GM18868 (cell line): ENCODE results near the gene PDGFC.

Experiments
- ATAC-seq: cut with Tn5 transposase; IDR thresholded peaks from one replicate; pipeline ENCODE4 v1.9.1; 2021; ENCODE audit warnings: mild to moderate bottlenecking, moderate library complexity; ENCODE audit not compliant: unreplicated experiment

The PDGFC gene, protein sequence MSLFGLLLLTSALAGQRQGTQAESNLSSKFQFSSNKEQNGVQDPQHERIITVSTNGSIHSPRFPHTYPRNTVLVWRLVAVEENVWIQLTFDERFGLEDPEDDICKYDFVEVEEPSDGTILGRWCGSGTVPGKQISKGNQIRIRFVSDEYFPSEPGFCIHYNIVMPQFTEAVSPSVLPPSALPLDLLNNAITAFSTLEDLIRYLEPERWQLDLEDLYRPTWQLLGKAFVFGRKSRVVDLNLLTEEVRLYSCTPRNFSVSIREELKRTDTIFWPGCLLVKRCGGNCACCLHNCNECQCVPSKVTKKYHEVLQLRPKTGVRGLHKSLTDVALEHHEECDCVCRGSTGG

DNA sequence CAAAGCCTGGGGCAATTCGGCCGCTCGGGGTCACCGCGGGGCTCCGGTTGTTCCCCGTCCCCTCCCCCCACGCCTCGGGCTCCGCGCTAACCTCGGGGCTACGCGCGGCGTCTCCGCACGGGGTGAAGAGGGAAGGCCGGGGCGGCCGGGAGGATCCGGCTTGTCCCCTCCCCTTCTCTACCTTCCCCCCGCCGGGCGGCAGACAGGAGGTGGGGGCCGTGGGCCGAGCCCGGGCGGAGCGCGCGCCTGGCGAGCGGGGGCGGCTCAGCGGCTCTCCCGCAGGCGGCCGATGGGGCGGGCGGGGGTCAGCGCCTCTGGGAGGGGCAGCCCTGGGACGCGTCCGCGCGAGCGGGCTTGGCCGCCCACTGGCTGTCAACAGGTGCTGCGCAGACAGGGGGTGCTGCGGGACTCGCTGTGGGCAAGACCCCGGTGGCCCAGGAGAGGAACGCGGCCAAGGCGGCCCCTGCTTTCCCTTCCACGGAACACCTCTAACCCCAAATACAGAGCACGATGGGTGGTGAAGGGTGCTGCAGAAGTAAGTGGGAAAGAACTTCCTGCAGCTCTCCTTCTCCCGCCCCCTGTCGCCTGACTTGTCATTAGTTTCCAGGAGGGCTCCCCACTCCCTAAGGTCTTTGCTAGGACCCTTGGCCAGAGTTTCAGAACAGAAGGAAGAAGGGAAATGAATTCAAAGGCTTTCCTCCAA lies at the start of gene PDGFC:
Gene PDGFC, minus strand, starts transcription at position 124 of the 703 bp plus-strand sequence. CDS start 896 bp downstream, outside the sequence.
- ATAC-seq = peak; percentile 45

DNA sequence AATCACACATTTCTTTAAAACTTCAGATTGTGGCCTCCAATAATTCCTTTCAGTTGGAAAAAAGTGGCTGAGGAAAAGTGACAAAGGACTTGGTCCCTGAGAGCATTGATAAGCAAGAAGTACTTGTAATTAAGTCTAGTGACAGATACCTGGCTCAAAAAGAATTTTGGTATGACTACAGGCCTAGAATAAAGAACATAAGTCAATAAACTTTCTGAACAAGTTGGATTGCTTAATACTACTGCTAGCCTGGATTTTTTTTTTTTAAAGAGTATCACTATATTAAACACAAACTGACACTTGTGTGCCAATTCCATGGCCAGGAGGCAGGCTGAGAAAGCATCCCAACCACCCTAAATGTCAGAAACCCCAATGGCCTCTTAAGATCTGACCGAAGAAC lies 49.3 kb upstream of the PDGFC start:
- no peak for ATAC-seq

DNA sequence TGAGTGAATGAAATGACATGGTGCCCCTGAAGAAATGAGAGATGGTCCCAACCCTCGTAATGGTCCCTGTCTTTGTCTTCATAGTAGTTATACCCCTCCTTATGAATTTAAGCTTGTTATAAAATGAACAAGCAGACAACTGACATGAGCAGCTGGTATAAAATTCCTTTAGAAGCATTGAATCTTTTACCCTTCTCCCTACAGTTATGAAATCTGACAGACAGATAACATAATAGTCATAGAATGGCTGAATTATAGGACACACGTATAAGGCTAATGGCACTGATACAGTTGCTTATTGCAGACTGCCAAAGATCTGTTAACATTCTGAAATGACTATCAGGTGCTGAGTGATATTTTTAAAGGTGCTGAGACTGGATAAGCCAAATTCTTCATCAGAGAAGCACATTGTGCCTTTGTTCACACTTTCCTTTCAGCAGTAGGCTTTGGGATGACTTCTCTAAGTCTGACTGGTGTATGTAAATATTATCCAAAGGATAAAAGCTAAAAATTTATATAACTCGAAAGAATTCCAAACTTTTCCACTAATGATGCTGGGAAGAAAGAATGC lies 47.4 kb upstream of the PDGFC start:
- ATAC-seq = no peak

DNA sequence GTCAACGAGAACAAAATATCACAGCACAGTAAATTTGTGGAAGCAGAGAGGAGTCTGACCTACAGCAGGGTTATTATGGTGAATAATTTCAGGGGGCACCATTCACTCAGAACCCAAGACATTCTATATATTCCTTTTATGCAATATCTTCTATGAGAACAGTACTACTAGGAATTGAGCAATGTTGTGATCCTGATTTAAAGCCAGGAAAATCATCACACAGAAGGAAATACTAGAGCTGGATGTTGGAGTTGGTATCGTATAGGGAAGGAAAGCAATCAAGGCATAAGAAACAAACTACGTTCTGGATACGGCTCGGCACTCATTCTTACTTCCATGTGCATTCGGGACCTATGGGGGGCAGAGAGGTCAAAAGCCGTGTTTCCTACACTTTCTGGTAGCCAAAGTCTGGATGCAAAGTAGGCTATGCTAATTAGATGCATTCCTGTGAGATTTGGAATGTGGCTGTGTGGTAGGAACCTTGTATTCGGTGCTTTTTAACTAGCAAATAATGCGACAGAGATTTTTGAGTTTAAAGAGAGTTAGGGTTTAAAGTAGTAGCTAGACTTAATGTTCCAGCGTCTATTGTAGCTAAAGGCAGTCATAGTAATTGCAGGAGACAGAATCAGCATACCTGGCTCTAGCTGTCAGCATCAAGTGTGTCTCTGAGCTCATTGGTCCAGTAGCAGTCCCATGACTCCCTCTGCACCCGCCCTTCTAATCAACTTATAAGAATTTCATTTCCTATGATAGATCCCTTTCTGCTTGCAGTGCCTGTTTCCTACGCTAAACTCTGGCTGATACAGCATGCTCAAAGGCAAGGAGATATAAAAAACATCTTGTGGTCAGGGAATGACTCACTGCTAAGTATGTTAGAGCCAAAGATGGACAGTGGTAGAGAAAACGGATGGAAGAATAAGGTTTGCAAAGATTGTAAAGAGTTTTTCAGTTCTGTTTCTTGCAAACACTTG lies 43.3 kb upstream of the PDGFC start:
- ATAC-seq = peak; percentile 86

DNA sequence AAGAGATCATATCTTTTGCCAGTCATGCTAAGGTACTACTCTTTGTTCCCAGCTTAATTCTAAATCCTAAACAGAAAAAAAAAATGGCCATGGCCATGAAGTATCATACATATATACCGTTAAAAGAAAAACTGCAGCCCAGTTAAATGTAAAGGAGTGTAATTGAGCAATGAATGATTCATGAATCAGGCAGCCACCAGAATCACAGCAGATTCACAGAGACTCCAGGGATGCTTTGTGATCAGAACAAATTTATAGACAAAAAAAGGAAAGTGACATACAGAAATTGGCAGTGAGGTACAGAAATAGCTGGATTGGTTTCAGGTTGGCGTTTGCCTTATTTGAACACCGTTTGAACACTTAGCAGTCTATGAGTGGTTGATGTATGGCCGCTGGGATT lies 42.1 kb upstream of the PDGFC start:
- no peak for ATAC-seq

DNA sequence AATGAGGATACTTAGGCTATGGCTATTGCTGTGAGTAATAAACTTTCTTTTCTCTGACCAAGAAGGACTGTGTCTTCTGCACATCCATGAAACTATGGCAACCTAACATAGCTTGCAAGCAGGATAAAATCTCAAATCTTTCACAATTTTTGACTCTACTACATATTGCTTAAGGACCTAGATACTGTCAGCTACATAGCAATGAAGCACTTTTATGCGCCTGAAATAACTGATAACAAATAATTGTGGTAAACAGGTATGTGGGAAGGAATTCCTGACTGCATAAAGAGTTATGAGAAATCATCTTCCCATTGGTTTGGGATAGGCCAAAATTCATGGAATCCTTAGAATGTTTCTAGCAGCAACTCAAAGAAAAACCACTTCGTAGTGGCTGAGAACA lies 41.2 kb upstream of the PDGFC start:
- no peak for ATAC-seq

DNA sequence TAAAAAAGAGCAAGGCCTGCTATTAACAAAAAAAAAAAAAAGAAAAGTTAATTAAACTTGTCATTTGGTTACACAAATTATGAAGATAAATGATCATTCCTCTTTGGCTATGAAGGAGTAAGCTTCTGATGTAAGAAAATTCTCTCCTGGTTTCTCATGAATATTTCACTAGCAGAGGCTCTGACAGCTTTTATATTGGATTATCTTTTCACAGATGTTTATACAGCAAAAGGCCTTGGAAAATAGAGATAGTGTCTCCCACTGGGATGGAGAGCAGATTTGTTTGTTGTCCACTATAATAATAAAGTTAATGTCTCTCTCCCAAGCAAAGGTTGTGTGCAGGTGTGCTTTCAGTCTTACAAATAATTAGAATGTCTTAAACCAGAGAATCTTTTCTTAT lies 40.7 kb upstream of the PDGFC start:
- ATAC-seq = no peak

DNA sequence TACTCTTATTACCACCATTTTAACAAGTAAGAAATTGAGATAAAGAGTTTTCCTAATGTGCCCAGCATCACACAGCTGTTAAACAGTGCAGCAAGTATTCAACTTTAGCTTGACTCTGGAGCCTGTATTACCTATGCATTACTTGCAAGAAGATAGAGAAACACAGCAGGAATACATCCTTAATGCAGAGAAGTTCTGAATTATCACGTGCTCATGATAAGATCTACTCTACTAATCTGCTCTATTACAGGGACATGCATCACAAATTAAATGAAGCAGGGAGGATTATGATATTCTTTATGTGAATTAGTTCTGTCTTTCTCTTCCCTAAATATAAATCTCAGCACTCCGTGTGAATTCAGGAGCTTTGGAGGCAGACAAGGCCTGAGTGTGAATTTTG lies 39.0 kb upstream of the PDGFC start:
- ATAC-seq = no peak

DNA sequence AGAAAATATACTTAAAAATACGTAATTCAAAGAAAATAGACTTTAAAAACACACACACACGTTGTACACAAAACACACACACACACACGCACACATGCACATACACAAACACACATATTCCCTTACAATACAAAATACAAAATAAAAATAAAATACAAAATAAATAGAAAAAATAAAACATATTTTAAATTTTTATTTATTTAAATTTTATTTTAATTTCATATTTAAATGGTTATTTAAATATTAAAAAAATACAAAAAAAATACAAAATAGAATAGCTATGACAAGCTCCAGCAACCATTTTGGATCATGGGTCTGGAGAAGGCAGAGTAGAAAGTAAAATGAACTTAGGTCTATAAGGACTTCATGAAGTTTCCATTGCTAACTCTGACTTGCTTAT lies 34.2 kb upstream of the PDGFC start:
- no peak for ATAC-seq

DNA sequence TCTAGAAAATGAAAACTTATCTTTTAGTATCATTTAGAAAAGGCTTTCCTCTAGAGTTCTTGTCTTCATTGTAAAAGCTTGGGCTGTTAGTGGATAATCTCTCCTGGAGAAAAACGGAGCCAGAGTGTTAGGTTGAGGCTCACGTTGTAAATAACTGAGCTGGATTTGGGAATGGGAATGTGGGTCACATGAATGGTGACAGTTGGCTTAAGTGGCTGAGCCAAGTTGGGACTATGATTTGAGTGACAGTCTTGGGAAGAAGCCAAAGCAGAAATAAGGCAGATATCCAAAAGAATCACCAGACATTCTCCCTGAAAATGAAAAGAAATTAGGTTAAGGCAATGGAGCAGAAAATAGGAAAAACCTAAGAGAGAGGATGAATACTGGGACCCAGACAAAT lies 33.6 kb upstream of the PDGFC start:
- ATAC-seq = no peak

DNA sequence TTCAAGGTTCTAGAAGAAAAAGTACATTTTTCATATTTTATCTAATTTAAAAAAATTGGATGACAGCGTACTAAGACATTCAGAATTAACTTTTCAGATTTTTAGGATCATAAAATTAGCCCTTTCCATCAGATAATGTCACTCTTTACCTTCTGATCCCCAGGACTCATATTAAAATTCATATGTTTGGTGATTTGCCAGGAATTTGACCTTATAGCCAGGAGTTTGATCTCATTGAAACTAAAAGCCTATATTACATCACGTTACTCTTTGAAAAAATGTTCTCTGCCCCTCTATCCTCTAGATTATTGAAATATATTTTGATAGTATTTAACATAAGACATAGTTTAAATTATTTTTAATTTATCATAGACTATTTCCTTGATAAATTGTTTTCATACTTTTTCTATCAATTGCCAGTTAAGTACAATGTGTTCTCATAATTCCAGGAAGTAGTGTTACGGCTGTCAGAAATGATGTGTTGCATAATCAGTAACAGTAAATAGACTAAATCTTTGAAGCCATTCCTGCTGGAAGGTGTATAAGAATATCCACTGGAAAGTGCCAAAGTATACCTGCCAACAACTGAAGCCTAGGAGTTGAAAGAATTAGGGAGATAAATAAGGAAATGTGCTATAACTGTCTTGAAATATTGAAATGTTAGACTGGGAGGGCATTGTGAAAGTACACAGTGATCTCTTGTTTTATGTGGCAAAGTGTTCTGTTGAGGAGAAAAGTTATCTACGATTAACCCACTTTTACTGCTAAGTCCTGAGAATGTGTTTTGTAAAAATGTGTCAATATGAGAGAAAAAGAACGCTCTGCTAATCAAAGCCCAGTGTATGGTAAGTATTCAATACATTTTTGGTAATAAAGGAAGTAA lies 32.9 kb upstream of the PDGFC start:
- ATAC-seq = no peak

DNA sequence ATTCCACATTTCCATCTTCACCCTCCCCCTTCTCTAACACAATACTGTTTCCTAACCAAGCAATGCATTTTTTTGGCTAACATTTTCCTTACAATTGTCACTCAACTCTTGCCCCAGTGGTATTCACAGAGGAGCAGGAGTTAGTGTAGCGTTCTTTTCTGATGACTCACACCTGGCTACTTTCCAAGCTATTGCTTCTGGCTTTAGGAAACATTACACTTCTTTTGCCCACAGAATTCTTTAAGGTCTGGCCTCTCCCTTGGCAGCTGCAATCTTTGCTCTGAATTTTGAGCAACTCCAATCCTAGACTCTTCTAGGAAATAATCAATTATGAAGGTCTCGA lies 27.5 kb upstream of the PDGFC start:
- ATAC-seq = no peak

DNA sequence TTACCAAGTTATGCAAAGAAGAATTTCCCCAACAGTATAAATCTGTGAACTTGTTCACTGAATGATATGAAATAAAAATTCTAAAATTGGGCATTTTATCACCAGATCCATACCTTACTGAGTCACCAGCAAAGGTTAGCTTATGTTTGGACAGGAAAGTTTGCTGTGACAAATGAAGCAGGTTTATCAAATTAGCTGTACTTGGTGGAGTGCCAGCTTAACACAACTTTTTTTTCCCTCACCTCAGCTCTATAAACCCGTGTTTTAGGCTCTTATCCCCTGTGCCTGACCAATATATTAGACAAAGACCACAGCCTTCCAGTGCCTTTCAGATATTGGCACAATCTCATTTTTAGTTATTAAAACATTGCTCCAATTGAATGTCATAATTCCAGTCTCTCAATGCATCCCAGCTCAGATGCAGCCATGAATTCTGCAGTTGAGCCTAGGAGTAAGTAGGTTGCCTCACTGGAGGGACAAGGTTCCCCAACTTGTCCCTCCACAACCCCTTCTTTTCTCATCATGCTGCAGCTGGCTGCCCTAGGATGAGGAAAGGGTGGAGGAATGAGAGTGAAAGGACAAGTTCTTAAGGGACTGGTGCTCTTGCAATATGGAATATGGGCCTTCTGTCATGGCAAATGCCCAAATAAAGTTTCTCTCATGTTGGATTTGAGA lies 27.0 kb upstream of the PDGFC start:
- ATAC-seq = no peak

DNA sequence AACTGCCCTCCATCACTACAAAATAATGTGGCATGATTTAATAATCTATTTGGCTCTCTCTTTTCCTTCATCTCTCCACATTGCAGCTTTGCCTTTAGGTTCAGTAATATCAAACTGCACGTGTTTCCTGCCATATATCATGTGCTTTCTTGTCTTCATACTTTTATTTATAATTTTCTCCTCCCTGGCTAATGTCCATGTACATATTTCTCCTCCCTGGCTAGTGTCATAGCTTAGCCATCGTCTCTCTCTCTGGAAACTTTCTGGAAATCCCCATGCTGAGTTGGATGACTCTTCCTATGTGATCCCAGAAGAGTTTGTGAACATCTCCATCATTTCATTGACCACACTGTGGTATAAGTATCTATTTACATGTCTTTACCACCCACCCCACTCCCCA lies 21.3 kb upstream of the PDGFC start:
- ATAC-seq = no peak

DNA sequence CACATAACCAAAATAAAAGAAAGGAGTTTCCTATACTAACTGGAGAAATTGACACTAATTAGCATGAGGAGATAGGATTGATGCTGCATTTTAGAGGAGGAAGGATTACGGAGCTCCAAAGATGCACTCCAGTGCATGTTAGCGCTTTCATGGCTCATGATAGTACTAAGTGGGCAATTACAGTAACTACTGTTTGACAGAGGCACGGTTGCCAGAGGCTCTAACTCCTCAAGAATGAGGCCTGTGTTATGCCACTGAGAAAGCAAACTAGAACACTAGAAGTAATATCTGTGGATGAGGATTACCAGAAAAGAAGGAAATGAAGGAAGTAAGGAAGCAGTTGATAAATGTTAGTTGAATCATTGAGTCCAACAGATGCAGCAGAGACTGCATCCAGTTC lies 19.6 kb upstream of the PDGFC start:
- ATAC-seq = no peak

DNA sequence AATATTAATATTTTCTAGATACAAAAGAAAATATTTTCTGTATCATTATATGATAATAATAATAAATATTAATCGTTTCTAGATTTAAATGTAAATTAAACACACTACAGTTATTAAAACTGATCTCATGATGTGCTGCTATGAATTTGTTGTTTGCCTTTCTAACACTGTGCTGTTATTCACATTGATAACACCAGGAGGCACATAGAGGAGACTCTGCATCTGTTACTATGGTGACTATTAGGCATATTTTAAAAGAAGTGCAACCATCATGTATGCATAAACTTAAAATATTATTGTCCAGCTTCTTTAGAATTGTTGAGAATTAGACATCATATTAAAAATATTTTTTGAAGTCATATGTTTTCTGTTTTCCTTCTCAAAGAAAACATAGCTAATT lies 11.8 kb upstream of the PDGFC start:
- no peak for ATAC-seq

DNA sequence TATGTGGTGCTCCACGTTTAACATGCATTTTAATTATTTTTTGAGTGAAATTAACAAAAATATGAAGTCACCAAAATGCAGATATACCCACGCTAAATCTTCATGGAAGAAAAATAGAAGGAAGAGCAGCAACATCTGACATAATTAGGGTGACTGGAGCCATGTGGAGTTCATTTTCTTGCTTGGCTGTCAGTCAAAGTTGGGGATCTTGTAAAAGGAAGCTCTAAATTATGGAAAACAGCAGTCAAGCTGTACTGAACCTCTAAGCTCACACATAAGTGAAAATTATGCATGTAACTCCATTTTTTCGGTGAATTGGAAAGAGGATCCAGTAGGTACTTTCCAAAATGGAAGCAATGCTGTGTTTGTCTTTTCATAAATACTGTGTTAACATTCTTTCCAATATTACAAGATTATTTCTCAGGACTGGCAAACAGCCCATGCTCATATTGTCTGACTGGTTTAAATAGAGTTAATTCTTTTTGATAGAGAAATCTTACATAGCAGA lies 9.7 kb upstream of the PDGFC start:
- ATAC-seq = no peak

DNA sequence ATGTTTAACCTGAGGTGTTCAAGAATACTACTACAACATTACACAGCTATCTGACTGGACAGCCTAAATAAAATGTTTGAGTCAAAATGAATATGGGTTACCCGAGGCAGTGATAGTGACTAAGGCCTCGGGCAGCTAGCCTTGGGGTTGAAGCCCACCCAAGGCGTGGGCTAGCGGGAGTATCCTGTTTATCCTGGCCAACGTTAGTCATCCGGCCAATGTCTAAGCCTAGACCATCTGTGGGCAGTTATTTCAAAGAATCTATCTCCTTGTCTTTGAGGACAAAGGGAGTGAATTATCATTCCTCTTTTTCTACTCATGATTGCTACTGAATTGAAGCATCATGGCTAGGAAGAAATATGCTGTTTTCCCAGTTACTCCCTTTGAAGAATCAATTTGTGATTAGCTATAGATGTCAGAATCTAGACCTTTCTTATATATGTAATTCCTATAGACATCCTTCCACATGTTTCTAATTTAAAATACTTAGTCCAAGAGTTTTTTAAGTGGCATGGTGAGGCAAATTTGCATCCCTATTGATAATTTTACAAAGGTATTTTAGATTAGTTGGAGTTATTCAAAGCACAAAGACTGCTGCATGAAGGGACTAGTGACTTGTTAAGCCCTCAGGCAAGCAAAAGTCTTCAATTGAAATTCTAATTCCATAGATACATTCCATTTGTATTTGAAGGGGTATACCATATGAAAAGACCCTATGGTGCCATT lies 6.0 kb upstream of the PDGFC start:
- no peak for ATAC-seq

DNA sequence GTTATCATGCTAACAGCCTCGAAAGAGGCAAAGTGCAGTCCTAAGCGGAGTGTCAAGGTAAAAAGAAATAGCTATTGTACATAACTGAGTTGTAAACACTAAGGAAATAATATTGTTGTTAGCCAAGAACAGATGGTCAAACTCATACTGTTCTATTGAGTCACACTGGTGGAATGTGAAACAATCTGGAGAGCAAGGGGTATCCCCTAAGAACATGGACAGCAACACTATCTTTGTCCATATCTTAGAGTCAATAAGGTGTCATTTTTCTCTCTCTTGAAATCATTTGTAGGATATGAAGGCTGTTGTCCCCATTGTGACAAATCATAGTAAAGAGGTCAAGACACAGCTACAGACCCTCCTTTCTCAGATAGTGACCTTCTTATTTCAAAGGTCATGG lies 4.5 kb upstream of the PDGFC start:
- no peak for ATAC-seq
